HG02623 (cell line): Measurements from ENCODE around the gene CALY.

ENCODE experiments used
- ATAC-seq: cut with Tn5 transposase; IDR thresholded peaks from one replicate; pipeline ENCODE4 v1.9.1; 2021; ENCODE audit warnings: moderate library complexity; ENCODE audit not compliant: unreplicated experiment

CALY gene

DNA sequence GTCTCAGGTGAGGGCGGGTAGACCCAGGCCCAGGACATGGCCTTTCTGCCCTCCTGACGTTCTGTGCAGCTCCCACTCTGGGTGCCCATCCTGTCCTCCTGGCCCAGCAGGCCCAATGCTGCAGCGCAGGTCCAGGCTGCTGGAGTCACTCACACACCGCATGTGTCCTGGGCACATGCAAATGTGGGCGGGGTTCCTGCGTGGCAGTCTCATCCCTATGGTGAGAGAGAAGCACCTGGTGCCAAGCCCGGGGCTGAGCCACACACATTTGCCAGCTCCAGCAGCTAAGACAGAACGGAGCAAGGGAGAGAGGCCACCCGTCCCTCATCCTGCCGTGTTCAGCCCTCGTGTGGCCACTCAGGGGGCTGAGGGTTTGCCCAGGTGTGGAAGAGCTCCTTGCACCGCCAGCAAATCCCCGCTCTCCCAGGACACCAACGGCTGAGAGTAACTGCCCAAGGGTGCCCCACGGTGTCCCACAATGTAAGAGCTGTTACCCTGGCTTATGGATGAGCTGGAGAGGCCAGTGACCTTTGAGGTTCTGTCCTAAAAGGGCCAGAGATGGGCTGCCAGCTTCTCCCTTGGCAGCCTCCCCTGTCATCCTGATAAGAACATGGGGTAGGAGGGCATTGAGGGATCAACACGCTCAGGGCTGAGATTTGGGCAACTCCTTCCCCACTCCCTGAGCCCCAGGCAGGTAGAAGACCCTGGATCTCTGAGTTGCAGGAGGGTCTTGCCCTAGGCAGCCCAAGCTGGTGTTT, 16.7 kb upstream of the CALY start:
- no peak for ATAC-seq

DNA sequence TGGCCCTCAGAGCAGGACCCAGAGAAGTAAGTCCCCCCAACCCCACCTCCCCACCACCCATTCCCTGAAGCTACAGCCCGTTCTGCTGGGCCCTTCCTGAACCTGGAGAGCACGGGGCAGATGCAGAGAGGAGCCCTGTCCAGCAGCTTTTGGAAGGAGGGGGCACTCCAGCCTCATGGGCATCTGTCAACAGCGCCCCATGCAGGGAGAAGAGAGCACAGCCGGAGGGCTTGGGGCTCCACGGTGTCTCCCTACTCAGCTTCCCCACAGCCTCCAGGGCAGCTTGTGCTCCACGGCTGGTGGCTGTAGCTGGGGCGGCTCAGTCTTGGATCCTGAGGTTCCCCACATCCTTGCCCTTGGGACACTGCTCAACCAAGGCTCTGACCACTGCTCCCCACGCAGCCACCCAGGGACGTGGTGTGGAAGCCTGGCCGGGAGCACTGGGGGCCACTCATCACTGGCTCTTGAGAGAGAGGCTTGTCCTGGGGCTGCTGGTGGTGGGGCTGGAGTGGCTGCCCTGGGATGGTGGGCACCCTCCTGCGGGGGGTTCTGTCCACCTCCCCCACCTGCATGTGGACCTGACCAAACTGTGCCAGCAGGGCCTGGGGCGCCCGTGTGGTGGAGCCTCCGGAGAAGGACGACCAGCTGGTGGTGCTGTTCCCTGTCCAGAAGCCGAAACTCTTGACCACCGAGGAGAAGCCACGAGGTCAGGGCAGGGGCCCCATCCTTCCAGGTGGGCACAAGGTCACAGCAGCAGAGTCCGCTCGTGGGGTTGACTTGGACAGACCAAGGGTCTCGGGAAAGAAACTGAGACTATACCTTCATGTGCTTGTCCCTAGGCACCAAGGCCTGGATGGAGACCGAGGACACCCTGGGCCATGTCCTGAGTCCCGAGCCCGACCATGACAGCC, 15.0 kb upstream of the CALY start:
- ATAC-seq = no peak

DNA sequence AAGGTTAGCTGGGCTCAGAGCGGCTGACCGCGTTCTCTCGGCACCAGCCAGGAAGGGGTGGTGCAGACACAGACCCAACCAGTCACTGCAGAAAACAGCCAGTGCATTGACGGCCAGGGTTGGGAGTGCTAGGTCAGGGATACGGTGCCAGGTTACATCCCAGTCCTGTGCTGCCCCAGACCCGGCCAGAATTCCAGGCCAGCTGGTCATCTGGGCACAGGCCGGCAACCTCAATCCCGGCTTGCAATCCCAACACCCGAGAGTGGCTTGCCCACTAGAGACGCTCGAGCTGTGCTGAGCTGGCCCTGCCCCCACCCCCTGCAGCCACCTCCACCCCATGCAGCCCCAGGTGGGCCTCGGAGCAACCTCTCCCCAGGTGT, 14.2 kb upstream of the CALY start:
- ATAC-seq = no peak

DNA sequence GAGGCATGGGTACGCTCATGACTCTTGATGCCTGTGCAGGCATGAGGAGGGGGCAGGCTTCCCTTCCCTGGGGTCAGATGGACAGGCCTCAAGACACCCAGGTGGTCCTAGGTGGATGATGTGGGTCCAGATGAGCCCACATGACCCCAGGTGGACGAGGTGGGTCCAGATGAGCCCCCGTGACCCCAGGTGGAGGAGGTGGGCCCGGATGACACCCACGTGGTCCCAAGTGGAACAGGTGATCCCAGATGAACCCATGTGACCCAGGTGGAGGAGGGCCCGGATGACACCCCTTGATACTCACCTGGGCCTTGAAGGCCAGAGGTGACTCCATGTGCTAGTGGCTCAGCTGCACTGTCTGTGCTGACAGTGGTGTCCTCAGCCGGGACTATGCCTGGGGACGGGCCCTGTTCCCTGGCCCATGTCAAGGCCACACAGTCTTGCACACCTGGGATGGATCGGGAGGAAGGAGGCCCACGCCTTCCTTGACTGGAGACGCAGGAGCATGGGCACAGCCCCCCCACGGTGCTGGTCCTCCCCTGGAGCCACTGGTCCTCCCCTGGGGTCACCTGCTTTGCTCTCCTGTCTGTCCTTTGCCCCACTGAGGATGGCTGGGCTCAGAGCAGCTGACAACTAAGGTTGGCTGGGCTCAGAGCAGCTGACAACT, 13.7 kb upstream of the CALY start:
- no peak for ATAC-seq

DNA sequence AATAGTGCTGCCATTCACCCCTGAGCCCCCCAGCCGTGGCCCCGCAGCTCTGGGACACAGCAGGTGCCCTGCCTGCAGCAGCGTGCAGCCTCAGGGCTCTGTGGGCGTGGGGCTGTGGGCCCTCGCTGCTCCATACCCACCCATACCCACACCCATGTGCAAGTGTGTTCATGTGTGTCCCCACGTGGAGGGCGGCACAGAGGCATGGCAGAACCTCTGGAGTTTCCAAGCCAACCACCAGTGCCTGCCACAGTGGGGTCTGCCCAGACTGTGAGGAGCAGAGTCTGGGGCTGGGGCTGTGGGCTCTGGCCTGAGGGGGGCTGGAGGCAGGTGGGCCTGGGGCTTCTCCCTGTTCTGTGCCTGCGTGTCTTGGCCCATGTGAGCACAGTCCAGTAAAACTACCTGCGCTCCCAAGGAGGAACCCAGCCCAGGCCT, 12.9 kb upstream of the CALY start:
- ATAC-seq = no peak

DNA sequence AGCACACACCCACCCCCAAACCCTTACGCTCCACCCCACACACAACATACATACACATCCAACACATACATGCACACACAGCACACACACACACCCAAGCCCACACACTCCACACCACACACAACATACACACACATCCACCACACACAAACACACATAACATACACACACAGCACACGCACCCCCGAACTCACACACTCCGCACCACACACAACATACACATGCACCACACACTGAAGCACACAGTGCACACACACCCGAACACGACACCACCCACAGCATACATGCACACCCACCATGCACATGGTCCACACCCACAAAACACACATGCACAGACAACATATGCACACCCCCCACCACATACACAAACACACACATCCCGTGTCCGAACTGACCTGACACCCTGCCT, 12.5 kb upstream of the CALY start:
- ATAC-seq = no peak

DNA sequence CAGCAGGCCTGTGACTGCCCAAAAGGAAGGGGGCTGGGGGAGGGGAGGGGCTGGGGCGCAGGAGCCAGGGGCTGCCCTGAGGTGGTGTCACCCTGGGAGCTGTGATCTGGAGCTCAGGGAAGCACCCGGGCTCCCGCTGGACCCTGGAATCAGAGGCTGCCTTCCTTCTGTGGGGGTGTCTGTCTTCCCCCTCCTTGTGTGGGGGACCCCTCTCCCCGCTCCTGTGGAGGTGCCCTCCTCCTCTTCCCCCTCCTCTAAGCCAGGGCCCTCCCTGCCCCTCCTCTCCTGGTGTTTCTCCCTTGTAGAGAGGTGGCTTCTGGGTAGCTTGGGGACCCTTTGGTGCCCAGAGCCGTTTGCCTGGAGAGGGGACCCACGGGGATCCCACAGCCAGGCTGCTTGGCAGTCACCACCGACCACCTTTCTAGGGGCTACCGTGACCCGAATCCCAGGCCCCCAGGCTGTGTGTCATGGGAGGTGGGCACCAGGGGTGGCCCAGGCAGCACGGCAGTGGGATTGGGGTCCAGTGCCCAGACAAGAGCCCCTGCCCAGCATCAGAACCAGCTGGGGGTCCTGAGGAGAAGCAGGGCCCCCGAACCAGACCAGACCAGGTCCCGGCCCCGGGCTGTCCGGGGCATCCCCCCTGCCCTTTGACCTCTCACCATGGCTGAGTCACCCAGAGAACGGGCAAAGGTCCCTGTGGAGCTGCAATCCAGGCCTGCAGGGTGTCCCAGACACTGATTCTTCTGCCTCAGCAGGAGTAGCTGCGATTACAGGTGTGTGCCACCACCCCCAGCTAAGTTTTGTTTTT, 11.2 kb upstream of the CALY start:
- ATAC-seq = no peak

DNA sequence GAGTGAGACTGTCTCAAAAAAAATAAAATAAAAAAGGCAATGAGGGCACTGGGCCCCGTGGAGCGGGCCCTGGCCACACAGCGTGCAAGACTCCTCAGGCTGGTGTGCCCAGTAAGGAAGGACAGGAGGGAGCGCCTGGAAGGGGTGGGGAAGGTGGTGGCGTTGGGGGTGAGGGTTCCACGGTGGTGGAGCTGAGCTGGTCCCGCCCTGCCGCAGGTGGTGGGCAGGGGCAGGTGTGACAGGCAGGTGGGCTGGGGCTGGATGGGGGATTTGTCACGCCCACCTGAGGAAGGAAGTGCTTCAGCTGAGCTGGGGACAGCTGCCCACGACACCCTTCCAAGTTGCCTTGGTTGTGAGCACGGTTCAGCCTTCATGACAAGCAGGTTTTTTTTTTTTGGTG, 9.7 kb upstream of the CALY start:
- ATAC-seq = no peak

DNA sequence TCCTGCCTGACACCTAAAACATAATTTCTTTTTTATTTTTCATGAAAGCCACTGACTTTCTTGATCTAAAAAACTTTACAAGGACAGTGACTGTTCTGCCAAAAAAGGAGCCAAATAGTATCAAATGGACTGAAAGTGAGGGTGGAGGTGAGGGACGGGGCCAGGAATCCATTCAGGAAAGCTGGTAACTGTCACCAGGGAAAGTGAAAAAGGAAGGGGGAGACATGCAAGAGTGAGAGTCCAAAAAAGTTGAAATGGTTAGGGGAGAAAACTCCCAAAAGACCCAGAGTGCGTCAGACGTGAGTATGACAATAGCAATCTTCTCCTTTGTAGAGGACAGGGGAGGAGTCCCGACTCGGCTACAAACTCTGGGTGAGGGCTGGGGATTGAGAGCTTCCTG, 7.5 kb upstream of the CALY start:
- ATAC-seq = no peak

DNA sequence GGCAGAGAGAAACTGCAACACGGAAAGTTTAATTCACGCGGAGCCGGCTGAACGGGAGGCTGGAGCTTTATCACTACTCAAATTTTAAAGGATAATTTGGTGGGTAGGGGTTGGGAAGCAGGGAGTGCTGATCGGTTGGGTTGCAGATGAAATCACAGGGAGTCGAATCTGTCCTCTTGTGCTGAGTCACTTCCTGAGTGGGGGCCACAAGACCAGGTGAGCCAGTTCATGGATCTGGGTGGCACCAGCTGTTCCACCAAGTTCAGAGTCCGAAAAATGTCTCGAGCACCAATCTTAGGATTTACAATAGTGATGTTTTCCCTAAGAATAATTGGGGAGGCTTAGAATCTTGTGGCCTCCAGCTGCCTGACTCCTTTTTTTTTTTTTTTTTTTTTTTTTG, 6.9 kb upstream of the CALY start:
- no peak for ATAC-seq

DNA sequence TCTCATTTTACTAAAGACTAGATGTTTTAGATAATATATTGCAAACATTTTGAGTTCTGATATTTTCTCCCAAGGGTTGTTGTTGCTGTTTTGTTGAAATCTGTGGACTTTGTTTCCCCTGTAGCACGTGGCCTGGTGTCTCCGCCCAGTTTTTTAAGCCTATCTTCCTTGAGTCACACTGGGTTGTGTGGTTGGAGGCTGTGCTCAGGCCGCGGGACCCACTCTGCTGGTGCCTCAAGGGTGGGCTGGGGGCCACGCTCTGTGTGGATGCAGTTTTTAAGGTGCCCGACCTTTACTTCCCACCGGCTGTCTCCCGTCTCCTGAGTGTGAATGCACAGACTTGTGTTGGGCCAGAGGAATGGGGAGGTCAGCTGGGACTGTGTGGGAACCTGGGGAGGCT, 6.2 kb upstream of the CALY start:
- ATAC-seq = no peak

DNA sequence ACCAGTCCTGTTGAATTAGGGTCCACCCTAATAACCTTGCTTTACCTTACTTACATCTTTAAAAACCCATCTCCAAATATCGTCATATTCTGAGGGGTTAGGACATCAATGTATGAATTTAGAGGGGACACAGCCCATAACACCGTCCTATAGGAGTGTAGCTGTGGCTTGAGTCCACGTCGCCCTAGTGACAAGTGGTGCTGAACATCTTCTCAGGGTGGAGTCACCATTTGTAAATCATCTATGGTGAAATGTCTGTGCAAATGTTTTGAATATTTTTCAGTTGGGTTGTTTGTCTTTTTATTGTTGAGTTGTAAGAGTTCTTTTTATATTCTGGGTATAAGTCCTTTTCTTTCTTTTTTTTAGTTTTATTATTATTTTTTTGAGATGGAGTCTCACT, 5.3 kb upstream of the CALY start:
- ATAC-seq = no peak

DNA sequence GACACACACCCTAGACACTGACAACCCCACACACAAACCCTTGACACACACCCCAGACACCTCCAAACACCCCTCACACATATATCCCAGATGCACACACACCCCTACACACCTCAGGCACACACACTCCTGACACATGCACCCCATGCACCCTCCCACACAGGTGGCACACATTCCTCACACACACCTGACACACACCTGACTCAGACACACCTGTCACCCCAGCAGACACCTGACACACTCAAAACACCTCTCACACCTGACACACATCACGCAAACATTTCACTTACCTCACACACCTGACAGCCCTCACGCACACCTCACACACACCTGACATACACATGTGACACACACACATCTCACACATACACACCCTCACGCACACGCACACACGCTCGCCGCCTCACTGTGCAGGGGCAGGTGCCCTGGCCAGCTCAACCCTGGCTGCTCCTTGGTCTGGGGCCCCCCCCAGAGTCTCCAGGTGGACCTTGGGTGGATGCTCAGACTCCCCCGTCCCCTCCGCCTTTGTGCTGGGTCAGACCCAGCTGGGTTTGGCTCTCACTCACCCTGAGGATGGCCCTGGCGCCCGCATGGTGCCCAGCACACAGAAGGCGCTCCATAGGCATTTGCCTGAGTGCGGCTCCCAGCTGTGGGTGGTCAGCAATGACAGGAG, 3.1 kb upstream of the CALY start:
- ATAC-seq = no peak

DNA sequence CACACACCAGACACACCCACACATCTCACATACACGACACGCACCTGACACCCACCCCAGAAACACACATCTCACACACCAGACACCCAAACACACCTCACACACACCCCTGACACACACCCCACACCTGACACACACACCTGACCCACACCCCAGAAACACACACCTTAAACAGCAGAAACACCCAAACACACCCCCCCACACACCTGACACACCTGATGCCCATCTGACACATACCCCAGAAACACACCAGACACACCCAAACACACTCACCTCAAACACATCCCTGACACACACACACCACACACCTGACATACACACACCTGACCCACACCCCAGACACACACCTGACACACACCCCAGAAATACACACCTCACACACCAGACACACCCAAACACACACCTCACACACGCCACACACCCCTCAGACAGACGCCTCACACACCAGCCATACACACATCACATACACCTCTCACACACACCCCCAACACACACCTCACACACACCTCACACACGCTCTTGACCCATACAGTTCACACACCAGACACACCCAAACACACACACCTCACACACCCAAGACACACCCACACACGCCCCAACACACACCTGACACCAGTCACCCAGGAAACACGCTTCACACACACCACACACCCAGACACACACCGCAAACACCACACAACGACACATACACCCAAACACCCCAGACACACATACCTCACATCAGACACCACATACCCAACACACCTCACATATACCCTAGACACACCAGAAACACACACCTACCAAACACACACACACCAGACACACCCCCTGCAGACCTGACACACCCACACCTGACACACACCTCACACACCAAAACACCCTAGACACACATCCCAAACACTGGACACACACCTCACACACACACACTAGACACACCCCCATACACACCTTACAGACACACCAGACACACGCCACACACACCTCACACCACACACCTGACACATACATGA, 1.7 kb upstream of the CALY start:
- ATAC-seq = no peak

DNA sequence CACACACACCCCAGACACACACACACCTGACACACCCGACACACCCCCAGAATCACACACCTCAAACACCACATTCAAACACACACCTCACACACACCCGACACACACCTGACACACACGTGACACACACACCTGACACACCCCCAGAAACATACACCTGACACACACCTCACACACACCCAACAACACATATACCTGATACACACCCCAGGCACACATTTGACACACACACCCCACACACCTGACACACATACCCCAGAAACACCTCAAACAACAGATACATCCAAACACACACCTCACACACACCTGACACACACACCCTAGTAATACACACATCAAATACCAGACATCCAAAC, 652 bp upstream of the CALY start:
- ATAC-seq = no peak

DNA sequence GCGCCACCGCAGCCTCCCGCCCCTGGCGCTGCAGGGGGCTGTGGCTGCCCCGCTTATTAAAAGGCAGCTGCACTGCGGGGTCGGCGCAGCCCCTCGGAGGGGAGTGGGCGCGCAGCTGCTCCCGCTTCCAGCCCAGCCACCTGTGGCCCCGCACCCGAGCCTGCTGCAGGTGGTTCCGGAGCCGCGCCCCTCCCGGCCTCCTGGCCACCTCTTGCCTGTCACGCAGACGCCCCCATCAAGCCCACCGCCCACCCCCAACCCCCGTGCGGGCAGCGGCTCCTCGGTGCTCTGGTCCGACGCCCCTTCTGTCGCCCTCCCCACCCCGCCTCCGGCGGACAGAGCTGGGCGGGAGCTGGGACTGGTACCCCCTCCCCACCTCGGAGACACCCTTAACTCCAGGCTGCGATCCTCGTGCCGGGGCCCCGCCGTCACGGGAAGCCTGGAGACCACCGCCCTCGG, 549 bp downstream of the CALY start:
- ATAC-seq = no peak

DNA sequence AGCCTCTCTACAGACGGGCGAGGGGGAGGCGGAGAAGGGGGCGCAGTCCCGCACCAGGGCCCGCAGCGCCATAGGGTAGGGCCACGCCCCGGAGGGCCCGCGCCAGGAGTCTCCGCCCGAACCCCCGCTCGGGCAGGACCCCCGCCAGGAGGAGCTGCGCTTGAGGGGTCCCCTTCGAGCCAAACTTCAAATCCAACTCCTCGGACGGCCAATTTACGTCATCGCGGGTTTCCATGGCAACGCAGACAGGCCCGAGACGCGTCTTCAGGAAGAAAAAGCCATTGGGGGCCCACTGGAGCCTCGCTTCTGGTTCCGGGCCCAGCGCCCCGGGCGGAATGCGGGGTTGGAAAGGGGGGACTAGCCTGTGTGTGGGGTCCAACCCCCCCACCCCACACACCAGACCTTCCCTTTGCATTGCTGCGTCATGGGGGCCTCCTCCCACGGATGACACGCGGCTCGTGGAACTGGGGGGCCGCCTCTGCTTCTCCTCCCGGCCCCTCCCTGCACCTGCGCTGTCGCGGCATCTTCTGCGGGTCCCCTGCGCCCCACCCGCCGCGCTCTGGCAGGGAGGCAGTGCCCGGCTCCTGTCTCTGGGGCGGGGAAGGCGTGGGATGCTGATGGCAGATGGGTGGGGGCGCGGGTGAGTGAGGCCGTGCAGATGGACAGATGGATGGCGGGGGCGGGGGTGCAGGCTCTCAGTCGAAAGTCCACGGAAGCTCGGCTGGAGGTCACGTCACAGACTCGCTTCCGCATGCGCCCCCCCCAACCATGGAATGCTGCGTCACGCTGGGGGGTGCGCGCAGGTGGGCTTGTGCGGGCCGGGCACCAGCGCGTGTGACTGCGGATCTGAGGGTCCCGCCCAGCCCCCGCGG, 1.2 kb downstream of the CALY start:
- ATAC-seq = no peak
